Left renal pelvis (tissue), 4 donors: ENCODE measurements around the gene VANGL1. TPM values are rescaled to one million over a fixed set of nuclear protein-coding genes. Genes with fewer than 3 reads are reported as not detected.
A peak's percentile ranks its signal among the peaks of the same experiment; 100 is the strongest.

Experiments used
- DNase-seq, 4 donors: peaks; one replicate each; pipeline ENCODE4 v3.0.0-alpha.2; 2013; ENCODE audit warnings: low read depth in 4 of 4, low spot score in 3 of 4
- polyA plus RNA-seq, 4 donors: library from polyadenylated mRNA; unstranded; fragments of 120-200 nt; gene quantifications; one replicate each; pipeline ENCODE4 v1.2.1, GENCODE V29; 2013; ENCODE audit not compliant: insufficient read length in 4 of 4

VANGL1 gene
- polyA plus RNA-seq, 4 donors: 14.2 to 18.8 (median 16.2) TPM

DNA sequence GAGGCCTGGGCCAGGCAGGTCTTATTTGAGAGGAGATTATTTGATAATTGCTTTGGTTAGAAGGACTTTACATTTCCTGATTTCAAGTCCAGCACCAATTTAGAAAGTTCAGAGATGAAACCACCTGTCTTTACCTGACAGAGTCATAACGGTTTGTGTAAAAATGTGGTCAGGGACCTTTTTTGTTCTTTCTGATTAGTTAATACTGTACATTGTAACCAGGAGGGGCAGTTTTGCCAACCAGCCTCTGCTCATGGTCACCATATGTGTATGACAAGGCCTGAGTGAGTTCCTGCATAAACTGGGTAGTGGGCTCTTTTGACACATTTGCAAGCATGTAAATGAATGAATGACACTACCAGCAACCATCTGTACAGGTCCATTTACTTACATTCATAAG is 55.8 kb downstream of the VANGL1 start:
- DNase-seq: no peak

DNA sequence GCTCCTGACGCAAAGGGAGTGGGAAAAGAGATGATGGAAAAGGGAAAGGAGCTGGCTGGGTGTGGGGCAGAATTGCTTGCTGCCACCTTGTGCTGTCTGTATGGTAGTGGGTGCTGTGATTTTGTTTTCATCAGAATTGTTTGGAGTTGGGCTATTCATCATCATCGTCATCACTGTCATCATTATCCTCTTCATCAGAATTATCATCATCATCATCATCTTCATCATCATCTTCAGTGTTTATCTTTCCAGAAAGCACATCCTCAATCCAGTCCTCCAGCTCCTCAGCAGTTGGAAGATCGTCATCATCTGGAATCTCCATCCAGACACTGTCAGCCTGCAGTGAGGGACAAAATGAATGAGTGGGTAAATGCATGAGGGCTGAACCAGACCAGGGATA is 59.3 kb downstream of the VANGL1 start:
- no peak for DNase-seq

DNA sequence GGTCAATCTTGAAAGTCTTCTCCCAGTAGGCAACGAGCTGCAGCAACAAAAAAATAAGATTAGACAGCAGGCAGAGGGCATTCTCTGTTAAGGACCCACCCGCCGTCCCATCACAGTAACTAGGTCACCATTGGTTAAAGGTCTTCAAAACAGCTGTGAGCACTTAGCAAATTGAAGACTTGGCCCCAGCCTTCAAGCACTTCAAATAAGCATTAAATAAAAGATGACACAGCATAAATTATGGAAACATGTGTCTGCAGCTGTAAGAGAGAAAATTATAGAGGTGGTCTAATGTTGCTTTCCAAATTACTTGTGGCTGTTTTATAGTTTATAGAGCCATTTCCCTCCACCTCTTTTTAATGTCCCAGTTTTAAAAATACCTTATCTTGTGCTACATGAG is 61.2 kb downstream of the VANGL1 start:
- no peak for DNase-seq

DNA sequence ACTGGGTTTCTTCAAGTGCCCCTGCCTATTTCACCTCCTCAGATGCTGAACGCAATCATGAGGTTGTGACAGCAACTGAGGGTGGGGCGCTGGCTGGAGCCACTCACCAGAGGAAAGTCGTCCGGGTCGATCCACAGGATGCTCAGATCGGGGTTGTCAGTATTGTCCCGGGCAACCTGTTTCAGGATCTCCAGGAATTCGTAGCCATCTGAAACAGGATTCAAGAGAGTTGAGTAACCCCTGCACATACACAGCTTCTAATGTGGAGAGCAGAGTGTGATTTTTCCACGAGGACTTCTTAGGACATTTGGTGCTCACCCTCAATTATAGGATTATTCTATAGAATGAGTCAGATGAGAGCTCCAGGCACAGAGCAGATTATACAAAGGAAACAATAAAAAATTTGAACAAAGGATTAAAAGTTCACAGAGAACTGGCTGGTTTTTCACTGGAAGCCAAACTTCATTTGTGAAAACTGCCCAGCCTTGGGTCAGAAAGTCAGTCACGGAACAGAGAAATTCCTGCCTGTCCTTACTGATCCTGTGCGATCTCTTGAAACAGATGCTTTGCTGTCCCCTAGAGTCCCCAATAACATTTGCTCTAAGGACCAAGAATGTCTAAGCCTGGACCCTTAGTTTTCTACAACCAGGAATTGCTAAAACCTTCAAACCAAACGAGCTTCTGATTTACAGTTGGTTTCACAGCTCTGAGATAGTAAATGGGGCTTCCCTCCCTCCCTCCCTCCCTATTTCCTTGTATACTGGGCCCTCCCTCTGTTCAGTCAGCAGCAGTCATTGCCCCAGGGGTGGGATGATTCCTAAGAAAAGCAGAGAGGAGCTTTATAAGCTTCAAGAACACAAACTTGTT is 63.5 kb downstream of the VANGL1 start:
- DNase-seq: no peak

DNA sequence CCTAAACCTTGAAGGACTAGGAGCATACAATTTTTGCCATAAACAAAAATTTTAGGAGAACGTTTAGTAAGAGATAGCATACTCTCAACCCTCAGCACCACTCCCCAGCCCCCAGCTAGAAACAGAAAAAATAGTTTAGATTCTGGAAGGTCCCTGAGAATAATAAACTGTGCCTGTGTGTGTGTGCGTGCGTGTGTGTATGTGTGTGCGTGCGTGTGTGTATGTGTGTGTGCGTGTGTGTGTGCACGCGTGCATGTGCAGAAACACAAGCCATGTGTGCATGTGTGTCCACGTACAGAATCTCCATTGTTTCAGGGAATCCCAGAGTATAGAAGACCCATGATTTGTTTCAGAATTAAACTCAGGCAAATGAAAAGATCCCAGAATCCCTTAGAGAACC is 64.2 kb downstream of the VANGL1 start:
- DNase-seq: no peak

DNA sequence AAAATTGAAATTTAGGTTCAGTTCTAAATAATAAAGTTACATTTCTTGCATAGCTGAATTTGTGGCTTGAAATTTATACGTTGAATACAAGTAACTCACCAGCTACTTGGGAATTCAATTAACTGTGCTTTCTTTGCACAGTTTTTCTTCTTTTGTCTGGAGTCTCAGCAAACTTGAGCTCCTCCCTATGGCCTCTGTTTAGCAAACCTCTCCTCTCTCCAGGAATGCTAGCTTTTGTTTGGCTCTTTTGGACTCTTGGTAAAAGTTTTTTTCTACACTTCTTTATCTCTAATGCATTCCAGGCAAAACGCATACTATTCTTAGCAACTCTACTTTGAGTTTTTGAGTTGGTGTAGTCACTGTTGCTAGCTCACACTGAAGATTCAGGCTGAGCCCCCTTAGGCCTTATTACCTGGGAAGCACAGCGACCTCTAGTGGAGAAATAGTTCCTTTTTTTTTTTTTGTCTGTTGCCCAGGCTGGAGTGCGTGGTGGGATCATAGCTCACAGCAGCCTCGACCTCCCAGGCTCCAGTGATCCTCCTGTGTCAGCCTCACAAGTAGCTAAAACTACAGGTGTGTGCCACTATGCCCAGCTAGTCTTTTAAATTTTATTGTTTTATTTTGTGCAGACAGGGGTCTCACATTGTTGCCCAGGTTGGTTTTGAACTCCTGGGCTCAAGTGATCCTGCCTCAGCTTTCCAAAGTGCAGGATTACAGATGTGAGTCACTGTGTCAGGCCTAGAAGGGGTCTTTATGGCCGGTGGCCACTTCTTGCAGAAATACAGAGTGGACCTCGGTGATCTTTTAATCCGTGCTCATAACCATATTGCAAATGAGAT is 65.0 kb downstream of the VANGL1 start:
- DNase-seq: no peak

DNA sequence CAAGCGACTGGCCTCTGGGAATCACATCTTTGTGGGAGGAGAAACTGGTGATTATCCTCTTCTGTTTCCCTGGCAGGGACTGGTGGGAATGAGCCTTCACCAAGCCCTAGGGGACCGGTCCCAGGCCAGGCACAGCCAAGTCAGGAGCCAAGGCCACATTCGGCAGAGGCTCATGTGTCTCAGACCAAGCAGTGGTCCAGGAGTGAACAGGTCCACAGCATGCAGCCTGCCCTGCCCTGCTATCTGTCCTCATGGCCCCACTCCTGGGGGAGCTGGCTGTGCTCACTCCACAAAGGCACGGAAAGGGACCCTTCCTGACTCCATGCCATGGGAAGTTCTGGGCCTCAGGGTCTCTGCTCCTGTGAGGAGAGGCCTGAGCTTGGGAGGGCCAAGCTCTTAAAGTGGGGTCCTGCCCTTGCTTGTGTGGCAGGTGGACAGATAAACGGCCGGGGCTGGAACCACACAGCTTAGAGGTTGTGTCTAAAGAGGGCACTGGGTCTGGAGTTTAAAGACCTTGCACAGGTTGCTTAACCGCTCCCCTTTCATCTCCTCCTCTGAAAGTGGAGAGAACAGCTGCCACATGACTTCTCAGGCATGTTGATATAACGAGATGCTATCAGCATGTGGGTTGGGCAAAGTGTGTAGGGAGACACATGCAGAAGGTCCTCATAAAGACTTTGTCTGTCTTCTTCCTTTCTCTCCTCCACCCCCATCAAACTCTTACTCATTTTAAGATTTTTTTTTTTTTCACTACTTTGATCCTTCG is 69.3 kb downstream of the VANGL1 start:
- DNase-seq: no peak

DNA sequence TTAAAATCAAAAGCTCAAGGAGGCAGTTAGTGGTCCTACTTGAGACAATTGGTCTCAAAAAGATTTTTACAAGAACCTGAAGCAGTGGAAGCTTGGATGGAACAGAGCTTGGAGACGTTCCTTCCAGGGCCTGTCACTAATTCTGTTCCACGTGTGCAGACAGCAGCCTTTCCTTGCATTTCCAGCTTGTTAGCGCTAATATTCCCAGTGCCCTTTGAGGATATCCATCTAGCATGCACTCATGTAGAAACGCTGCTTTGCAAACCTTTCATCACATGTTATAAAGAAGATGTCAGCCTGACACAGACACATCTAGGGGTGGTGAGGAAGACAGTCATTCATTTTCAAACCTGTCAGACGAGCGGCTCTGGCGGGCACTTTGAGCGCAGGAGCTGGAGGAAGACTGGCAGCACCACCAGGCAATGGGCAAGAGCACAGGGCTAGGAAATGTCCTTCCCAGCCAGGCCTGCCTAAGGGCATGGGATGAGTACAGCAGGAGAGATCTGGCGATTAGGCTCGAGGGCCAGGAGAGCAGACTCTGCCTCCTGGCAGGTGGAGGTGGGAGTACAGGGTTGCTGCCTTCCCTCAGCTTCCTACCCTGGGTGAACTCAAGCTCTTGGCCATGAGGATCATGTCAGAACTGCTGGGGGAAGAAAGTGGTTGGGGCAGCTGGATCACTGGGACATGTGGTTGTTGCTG is 71.3 kb downstream of the VANGL1 start:
- no peak for DNase-seq

DNA sequence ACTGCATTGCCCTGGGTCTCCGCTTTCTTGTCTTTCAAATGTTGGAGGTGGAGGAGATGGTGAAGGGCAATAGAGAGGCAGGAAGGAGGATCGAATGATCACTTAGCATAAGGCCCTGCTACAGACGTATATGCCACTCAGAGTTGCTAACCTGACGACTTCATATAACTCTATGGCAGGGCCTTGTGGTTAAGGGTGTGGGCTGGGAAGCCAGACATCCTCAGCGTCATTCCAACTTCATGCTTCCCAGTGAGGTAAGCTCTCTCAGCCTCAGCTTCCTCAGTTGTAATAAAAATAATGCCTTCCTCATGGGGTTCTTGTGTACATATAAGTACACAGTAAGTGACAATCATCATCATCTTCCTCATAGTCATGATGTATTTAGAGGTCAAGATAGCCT is 72.1 kb downstream of the VANGL1 start:
- no peak for DNase-seq

DNA sequence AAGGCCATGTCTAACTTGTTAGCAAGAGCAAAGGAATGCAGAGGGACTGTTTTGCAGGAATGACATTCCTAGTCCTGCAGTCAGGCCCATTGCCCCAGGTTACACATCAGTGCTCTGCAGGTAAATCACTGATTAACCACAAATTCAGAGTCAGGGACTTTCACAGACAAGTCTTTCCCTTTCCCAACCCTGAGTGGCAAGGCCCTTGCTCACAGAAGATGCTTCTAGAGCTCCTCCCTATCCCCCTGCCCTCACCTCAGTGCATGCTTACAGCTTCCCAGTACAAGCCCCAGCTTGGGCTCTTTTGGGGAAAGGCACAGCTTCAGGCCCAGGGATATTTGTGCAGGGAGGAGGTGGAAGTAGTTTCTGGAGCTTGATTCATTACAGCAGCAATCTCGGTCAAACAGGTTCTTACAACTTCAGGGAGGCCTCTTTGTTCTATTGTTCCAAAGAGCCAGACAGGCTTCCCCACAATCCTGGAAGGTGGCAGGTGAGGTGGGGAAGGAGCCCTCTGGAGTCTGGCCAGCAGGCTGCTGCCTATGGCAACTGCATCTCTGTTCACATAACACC is 72.9 kb downstream of the VANGL1 start:
- peak in 3 of 4 donors; percentile 52 to 69 (median 66) for DNase-seq

DNA sequence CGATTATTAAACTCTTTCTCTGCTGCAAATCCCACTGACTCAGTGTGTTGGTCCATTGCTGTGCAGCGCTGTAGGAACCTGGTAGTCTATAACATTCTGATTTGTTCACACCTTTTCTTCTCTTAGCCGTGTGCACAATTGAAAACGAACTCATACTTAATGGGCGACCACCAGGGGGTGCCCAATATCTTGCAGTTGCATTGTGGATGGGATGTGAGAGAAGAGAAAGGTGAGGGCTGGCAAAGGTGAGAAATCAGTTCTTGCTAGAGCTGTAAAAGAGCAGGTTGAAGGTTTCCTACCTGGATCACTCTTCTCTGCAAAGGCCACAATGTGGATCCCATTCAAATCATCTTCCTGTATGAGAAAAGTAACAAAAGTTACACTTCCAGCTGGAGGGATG is 75.8 kb downstream of the VANGL1 start:
- DNase-seq: no peak

DNA sequence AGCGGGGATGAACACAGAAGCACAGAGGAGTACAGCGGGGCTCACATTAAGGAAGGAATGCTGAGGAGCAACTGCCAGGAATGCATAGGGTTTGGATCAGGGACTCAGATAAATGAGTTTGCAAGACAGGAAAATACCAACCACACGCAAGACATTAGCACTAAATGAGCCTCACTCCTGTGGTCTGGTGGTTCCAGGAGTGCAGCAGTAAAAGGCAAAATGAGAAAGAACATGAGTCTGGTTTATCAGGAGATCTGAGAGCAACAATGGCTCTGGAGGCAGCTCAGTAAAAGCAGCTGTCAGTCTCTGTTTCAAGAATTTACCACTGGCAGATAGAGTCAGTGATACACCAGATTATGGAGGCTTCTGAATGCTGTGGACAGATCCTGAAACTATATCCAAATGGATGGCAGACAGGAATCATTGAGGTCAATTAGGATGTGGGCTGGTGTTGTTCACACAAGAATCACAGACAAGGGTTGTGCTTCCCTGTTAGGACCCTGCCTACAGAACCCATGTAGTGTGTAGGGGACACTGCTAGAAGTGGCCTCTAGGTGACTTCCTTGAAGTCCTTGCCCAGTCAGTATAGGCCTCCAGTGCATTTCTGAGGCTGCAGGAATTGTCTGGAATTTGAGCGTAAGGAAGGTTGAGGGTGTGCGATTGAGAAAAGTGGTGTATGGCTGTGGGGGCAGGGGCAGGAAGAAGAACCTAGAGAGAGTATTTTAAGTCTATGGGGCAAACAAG is 76.4 kb downstream of the VANGL1 start:
- no peak for DNase-seq

DNA sequence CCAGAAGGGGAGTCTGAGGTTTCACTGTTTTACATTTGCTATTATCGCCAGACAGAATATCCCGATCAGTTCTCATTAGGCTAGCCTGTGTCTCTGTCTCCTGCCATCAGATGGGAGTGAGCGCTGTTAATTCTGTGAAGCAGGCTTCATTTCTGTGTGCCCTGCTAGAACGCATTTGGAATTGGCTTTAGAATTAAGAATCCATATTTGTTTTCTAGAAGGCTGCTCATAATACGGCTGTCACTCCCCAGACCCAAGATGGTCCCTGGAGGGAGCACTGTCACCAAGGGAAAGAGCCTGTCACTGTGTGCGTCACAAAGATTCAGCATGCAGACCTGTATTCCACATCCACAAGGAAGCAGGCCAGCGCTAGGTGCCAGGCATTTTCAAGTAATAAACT is 77.5 kb downstream of the VANGL1 start:
- no peak for DNase-seq

DNA sequence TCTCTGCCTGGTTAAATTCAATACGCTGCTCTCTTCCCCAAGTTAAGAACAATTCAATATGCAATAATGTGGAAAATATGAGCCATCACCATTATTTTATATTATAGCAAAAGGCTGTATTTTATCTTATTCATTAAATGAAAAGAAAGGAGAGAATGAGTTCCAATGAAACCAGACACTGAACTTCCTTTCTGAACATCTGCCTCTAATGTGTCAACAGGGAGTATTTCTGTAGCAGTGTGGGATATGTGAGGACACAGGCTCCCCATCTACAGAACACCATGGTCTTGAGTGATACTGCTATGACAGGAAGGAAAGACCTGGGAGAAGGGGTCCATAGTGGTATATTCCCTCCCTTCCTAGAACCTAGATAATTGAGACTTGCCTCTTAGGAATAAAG is 80.5 kb downstream of the VANGL1 start:
- no peak for DNase-seq

DNA sequence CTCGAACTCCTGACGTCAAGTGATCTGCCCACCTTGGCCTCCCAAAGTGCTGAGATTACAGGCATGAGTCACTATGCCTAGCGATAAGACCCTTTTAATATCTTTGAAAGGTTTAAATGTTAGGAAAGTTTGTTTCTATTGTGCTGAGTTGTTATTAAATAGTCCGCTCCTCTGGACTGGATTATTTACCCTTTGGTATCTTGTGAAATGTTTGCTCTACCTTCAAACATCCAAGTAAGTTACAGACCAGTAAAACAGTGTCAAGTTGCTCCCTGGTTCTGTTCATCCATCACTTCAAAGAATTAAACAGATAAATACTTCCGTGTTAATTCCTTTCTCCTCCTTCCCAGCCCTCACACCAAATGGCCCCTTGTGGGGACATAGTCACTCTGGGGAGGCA is 82.0 kb downstream of the VANGL1 start:
- no peak for DNase-seq

DNA sequence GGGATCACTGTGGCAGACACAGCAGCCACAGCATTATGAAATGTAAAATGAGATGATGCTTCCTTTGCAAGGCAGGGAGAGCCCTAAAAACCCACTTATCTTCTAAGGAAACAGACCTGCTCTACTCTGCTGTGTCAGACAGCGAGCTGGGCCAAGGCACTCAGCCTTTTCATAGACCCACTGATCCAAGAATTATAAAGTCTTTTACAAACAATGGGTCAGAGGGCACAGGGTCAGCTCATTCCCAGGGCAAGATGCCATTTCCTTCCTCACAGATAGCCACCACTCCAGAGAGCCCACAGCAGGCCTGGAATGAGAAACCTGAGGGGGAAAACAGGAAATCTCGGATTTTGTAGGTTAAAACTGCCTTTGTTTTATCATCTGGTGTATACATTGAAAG is 83.8 kb downstream of the VANGL1 start:
- no peak for DNase-seq

DNA sequence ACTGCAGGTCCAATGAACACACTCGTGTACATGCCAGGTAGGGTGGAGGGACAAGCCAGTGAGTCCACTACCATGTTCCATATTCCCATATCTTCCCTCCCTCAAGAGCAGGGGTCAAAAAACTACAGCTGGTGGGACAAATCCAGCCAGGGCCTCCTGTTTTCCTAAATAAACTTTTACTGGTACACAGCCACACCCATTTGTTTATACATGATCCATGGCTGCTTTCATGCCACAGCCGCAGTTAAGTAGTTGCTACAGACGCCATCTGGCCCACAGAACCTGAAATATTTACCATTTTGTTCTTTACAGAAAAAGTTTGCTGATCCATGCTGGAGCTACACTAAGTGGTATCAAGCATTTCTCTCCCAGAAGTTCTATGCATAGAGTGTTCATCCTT is 84.4 kb downstream of the VANGL1 start:
- DNase-seq: no peak

DNA sequence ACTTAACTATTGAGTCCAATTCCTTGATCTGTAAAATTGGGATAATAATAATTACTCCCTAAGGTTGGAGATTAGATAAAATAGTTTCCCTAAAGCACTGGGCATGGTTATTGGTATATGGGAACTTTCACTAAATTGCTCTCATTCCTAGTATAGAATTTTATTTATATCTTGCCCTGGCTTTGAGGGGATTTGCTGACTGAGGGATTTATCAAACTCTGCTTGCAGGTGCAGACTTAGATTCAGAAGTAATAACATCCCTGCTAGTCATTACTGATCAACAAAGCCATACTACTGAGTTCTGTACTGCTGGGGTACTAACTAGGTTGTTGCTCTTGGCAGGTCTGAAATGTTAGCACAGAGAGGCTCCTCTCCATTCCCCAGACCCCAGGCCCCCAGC is 84.8 kb downstream of the VANGL1 start:
- no peak for DNase-seq

DNA sequence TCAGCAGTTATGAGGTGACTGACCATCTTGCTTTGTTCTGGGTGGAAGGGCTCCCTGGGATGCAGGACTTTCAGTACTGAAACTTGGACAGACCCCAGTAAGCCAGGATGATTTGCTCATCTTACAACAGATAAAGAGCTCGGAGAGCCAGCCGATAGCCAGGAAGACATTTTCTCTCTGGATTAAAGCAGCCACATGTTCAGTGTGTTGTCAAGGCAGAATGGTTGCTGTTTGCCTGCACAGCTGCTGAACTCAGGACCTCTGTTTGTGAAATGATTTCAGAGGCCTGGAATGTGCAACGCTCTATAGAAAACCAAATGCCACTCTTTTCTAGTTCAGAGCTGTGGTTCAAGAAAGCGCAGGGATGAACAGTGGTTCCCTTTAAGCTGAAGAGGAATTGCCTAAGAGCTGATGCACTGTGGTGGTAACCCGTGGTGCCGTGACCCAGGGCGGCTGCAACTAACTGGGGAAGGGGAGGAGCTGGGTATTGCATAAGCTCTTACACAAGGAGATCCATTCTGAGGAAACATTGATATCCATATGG is 86.0 kb downstream of the VANGL1 start:
- DNase-seq: peak in 1 of 4 donors; percentile 46
